T-helper 17 cell (primary cell): Measurements from ENCODE around the gene PDE8B. TPM values are rescaled to one million over a fixed set of nuclear protein-coding genes. Genes with fewer than 3 reads are reported as not detected.

Experiments used
- ATAC-seq: fragments of 150-1000 bp; cut with Tn5 transposase; 2 replicates; pipeline ENCODE4 v1.10.0; 2021; ENCODE audit warnings: mild to moderate bottlenecking, moderate library complexity
- DNase-seq, 3 donors: peaks; one replicate each; pipeline versions ENCODE4 v3.0.0 to v3.0.0-alpha.2; 2020 to 2021
- H3K9me3 ChIP-seq: one replicate; pipeline ENCODE4 v1.7.0; 2013; ENCODE audit warnings: low read length, mild to moderate bottlenecking; ENCODE audit not compliant: control insufficient read depth, poor library complexity, severe bottlenecking
- H3K27ac Mint-ChIP-seq: one replicate; pipeline ENCODE4 v1.8.0; 2022; ENCODE audit warnings: mild to moderate bottlenecking, moderate library complexity, mixed read lengths
- H3K27me3 Mint-ChIP-seq: one replicate; pipeline ENCODE4 v1.8.0; 2022; ENCODE audit warnings: mixed read lengths
- H3K36me3 Mint-ChIP-seq: one replicate; pipeline ENCODE4 v1.8.0; 2022; ENCODE audit warnings: low read depth, mixed read lengths
- H3K4me1 Mint-ChIP-seq: one replicate; pipeline ENCODE4 v1.8.0; 2022; ENCODE audit warnings: mild to moderate bottlenecking, mixed read lengths
- H3K4me3 Mint-ChIP-seq: one replicate; pipeline ENCODE4 v1.8.0; 2022; ENCODE audit warnings: mild to moderate bottlenecking, moderate library complexity, mixed read lengths
- total RNA-seq, 4 donors: library from RNA in 2 of 4; stranded (reverse) in 2 of 4; gene quantifications; one replicate each; pipeline ENCODE4 v1.2.3 and lab custom pipeline; 2022 to 2026

Gene PDE8B
- total RNA-seq, 2 donors from 2014 or later, result 0.29 TPM; not detected in 1

DNA sequence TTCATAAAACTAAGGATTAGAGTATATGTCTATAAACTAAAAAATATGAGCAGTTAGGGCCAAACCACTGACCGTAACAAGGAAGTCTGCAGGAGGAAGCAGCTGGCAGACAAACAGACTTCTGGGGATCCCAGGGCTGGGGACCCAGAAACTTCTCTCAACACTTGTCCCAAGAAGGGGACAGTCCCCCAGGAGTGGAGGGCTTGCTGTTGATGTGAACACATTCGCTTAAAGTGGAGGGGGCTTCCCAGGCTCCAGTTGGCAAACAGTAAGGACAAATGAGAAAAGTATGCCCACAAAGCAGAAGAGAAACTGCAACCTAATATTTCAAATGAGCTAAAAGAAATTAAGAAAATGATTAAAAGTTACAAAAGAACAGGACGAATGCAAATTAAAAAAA, 83.7 kb downstream of the PDE8B start:
- H3K9me3 ChIP-seq, result no peaks in the 10 kb centered on the region
- no peaks in the 10 kb centered on the region for H3K4me1 Mint-ChIP-seq
- no peak overlapping the region for H3K4me3 Mint-ChIP-seq
- peaks cover 41% of the 10 kb centered on the region for H3K27me3 Mint-ChIP-seq
- H3K36me3 Mint-ChIP-seq, result no peaks in the 10 kb centered on the region
- no peak overlapping the region for H3K27ac Mint-ChIP-seq
- no peak for DNase-seq
- ATAC-seq, result no peak

DNA sequence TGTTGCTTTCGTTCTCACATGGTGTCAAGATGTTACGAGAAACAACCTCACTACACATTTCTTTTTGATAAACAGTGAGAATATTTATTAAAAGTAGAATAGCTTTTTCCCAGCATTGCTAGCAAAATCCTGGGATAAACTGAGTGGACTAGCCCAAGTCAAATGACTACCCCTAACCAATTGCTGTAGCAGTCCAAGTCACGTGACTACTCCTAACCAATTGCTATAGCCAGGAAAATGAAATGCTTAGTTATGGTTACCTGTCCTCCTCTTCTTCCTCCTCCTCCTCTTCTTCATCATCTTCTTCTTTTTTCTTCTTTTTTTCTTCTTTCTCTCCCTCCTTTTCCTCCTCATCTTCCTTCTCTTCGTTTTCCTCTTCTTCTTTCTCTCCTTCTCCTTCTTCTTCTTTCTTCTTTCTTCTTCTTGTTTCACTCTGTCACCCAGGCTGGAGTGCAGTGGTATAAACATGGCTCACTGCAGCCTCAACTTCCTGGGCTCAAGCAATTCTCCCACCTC, 85.4 kb downstream of the PDE8B start:
- peaks cover 25% of the 10 kb centered on the region for H3K27me3 Mint-ChIP-seq
- no peaks in the 10 kb centered on the region for H3K4me1 Mint-ChIP-seq
- DNase-seq, result no peak
- no peak overlapping the region for H3K27ac Mint-ChIP-seq
- H3K36me3 Mint-ChIP-seq, result no peaks in the 10 kb centered on the region
- no peak overlapping the region for H3K4me3 Mint-ChIP-seq
- ATAC-seq, result no peak
- H3K9me3 ChIP-seq, result no peaks in the 10 kb centered on the region

GRCh38 chr5:77298146-77298545, 87.7 kb downstream of the PDE8B start:
- H3K27me3 Mint-ChIP-seq, result peaks cover 28% of the 10 kb centered on the region
- no peaks in the 10 kb centered on the region for H3K4me1 Mint-ChIP-seq
- no peaks in the 10 kb centered on the region for H3K36me3 Mint-ChIP-seq
- no peak for ATAC-seq
- H3K9me3 ChIP-seq, result no peaks in the 10 kb centered on the region
- no peak overlapping the region for H3K27ac Mint-ChIP-seq
- DNase-seq, result no peak
- no peak overlapping the region for H3K4me3 Mint-ChIP-seq

- H3K4me1 Mint-ChIP-seq, result no peaks in the 10 kb centered on the region
These were observed 90.0 kb downstream of the PDE8B start for GRCh38 chr5:77300451-77300850.

DNA sequence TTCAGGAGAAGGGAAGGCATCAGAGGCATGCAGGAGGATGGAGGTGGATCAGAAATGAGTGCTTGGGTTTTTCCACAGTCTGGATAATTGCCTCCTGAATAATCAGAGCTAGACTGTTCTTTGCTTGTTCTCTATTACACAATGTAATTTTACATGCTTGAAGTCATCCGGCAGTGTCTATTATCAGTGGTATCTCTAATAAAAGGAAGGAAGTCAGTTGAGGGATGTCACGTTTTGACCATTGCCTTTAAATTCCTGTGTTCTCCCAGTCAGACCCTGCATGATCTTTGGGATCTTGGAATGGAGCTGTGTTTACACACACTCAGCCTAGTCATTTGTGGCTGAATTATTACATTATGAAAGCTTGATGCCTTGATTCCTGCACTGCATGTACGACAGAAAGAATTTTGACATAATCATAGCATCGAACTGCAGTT, 91.0 kb downstream of the PDE8B start:
- no peaks in the 10 kb centered on the region for H3K4me1 Mint-ChIP-seq
- ATAC-seq (no peak), DNase-seq (no peak)
- no peaks in the 10 kb centered on the region for H3K9me3 ChIP-seq
- no peaks in the 10 kb centered on the region for H3K36me3 Mint-ChIP-seq
- peaks cover 31% of the 10 kb centered on the region for H3K27me3 Mint-ChIP-seq
- H3K27ac Mint-ChIP-seq, result no peak overlapping the region
- H3K4me3 Mint-ChIP-seq, result no peak overlapping the region

More at GRCh38 chr5:77300451-77300850, 90.0 kb downstream of the PDE8B start:
- Mint-ChIP-seq H3K4me3 (no peak overlapping the region), H3K36me3 (no peaks in the 10 kb centered on the region), H3K27ac (no peak overlapping the region), H3K27me3 (peaks cover 29% of the 10 kb centered on the region)
- no peak for DNase-seq
- ATAC-seq, result no peak
- no peaks in the 10 kb centered on the region for H3K9me3 ChIP-seq

- Mint-ChIP-seq H3K27me3 (peaks cover 32% of the 10 kb centered on the region), H3K4me3 (no peak overlapping the region), H3K4me1 (no peaks in the 10 kb centered on the region), H3K36me3 (peaks cover 3% of the 10 kb centered on the region), H3K27ac (no peak overlapping the region)
- H3K9me3 ChIP-seq, result no peaks in the 10 kb centered on the region
- no peak for DNase-seq
- no peak for ATAC-seq
These were observed 91.8 kb downstream of the PDE8B start for GRCh38 chr5:77302247-77302646.

DNA sequence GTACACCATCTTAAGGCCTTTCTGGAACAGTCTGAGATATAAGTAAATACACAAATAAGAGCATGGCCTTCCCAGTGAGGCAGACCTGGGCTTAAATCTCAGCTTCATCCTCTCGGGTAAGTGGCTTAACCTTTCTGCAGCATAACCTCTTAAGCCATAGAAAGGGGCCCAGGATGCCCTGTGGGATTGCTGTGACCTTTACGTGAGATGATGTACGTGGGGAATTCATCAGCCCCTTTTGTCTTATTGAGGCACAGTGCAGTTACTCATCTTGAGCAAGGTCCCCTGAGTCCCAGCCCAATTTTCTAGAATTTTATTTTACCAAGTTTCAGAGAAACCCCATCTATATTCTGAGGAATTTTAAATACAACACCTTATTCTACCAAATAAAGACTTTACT, 92.2 kb downstream of the PDE8B start:
- no peak overlapping the region for H3K4me3 Mint-ChIP-seq
- H3K27me3 Mint-ChIP-seq, result peaks cover 35% of the 10 kb centered on the region
- DNase-seq, result no peak
- ATAC-seq, result no peak
- no peaks in the 10 kb centered on the region for H3K9me3 ChIP-seq
- no peaks in the 10 kb centered on the region for H3K4me1 Mint-ChIP-seq
- H3K27ac Mint-ChIP-seq, result no peak overlapping the region
- peaks cover 3% of the 10 kb centered on the region for H3K36me3 Mint-ChIP-seq

DNA sequence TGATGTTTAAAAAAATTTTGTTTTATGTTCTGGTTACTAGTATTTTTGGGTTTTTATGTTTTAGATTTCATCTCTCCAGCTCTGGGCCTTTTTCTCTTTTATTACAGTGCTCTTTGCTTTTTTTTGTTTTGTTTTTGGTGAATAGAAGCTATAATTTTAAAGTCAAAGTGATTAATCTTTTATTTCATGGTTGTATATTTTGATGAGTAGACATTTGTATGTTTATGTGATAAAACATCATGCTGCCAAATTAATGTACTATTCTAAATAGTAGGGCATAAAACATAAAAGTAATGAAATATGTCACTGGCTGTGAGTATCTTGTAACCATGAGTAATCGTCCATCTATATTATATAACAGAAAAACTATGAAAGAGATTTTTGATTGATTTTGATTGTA, 93.9 kb downstream of the PDE8B start:
- no peak for DNase-seq
- H3K27ac Mint-ChIP-seq, result no peak overlapping the region
- no peaks in the 10 kb centered on the region for H3K4me1 Mint-ChIP-seq
- no peak overlapping the region for H3K4me3 Mint-ChIP-seq
- no peaks in the 10 kb centered on the region for H3K9me3 ChIP-seq
- peaks cover 3% of the 10 kb centered on the region for H3K36me3 Mint-ChIP-seq
- peaks cover 42% of the 10 kb centered on the region for H3K27me3 Mint-ChIP-seq
- no peak for ATAC-seq

DNA sequence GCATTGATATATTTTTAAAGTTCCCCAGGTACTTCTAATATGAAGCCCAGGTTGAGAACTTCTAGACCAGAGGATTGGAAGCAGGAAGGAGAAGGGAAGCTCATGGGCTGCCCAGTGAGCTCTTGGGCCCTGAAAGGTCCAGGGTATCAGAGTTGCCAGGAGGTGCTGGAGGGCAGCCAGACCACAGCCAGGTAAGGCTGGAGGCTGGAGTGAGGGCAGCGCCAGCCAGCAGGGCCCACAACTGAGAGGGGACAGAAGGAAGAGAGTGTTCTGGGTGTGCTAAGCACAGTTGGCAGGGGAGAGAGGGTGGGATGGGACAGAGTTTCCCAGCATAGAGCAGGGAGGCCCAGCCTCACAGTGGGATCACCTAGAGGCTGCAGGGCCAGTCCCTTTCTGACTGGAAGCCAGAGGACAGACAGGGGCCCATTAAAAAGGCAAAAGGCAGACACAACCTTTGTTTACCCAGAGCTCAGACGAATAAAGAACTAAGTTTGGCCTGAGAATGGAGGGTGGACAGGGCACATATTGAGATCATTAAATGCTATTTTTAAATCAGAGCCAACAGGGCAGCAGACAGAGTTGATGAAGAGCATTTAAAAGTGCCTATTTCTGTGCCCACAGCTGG, 94.9 kb downstream of the PDE8B start:
- Mint-ChIP-seq H3K27me3 (peaks cover 42% of the 10 kb centered on the region), H3K27ac (no peak overlapping the region), H3K4me1 (no peaks in the 10 kb centered on the region)

GRCh38 chr5:77305956-77306355, 95.5 kb downstream of the PDE8B start:
- no peak for DNase-seq
- H3K36me3 Mint-ChIP-seq, result peaks cover 3% of the 10 kb centered on the region
- H3K4me1 Mint-ChIP-seq, result no peaks in the 10 kb centered on the region
- no peak overlapping the region for H3K4me3 Mint-ChIP-seq
- H3K9me3 ChIP-seq, result no peaks in the 10 kb centered on the region
- peaks cover 42% of the 10 kb centered on the region for H3K27me3 Mint-ChIP-seq
- H3K27ac Mint-ChIP-seq, result no peak overlapping the region
- ATAC-seq, result no peak

More for the DNA sequence above, 94.9 kb downstream of the PDE8B start:
- no peaks in the 10 kb centered on the region for H3K9me3 ChIP-seq
- H3K36me3 Mint-ChIP-seq, result peaks cover 3% of the 10 kb centered on the region
- DNase-seq (no peak), ATAC-seq (no peak)
- H3K4me3 Mint-ChIP-seq, result no peak overlapping the region

DNA sequence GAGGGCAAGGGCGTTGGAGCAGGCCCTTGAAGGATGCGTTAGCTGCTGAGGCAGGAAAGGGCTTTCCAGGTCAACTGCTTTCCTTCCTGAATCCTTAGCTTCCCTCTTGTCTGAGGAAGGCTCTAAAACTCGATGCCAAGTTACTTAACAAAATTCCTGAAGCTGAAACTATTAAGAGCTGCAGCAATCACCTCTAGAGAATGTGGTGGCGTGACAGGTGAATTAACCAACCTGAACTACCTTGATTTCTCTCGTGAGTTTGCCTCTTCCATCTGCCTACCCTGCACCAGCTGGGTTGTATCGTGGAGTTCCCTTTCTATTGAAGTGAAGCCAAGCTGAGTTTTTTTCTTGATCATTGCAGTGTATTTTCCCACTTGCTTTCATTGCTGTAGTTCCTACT, 96.1 kb downstream of the PDE8B start:
- Mint-ChIP-seq H3K27ac (no peak overlapping the region), H3K4me1 (no peaks in the 10 kb centered on the region), H3K27me3 (peaks cover 42% of the 10 kb centered on the region), H3K36me3 (peaks cover 3% of the 10 kb centered on the region), H3K4me3 (no peak overlapping the region)
- no peak for DNase-seq
- no peak for ATAC-seq
- H3K9me3 ChIP-seq, result no peaks in the 10 kb centered on the region

- Mint-ChIP-seq H3K27me3 (peaks cover 40% of the 10 kb centered on the region), H3K4me1 (no peaks in the 10 kb centered on the region), H3K27ac (no peak overlapping the region), H3K36me3 (peaks cover 5% of the 10 kb centered on the region), H3K4me3 (no peak overlapping the region)
- no peak for DNase-seq
- no peaks in the 10 kb centered on the region for H3K9me3 ChIP-seq
- ATAC-seq, result no peak
These were observed 97.9 kb downstream of the PDE8B start for GRCh38 chr5:77308154-77308960.

- Mint-ChIP-seq H3K27ac (no peak overlapping the region), H3K4me1 (no peaks in the 10 kb centered on the region), H3K27me3 (peaks cover 40% of the 10 kb centered on the region), H3K36me3 (peaks cover 5% of the 10 kb centered on the region), H3K4me3 (no peak overlapping the region)
- H3K9me3 ChIP-seq, result no peaks in the 10 kb centered on the region
- DNase-seq, result no peak
- no peak for ATAC-seq
These were observed 98.7 kb downstream of the PDE8B start for GRCh38 chr5:77309140-77309539.
